Stimulated activated CD8-positive, alpha-beta memory T cell treated with anti-CD3 and anti-CD28 coated beads, Interleukin-4, amount 100 ng/mL, for 1 hour (primary cell): ENCODE results near the gene PCBD1.

ENCODE experiments used
- DNase-seq, 2 donors: peaks; one replicate each; pipeline ENCODE4 v3.0.0-alpha.2; 2020; ENCODE audit warnings: low read depth in 2 of 2, low spot score in 1 of 2

PCBD1 gene

DNA sequence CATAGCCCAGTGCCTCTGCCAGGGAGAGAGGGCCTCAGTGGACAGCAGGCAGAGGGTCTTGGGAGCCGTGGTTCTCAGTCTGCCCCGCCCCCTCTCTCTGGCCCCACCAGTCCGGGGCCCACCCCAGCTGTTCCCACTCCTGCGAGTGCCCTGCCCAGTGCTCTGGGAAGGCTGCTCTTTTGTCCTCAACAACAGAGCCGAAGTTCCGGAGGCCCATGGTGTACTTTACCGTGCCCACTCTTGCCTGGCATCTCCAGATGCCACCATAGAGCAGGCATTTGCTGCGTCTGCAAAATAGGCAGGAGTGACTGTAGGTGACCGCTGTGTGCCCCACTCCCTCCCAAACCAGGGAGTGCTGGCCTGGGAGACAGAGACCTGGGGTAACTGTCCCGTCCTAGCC lies 29.3 kb upstream of the PCBD1 start:
- no peak for DNase-seq

DNA sequence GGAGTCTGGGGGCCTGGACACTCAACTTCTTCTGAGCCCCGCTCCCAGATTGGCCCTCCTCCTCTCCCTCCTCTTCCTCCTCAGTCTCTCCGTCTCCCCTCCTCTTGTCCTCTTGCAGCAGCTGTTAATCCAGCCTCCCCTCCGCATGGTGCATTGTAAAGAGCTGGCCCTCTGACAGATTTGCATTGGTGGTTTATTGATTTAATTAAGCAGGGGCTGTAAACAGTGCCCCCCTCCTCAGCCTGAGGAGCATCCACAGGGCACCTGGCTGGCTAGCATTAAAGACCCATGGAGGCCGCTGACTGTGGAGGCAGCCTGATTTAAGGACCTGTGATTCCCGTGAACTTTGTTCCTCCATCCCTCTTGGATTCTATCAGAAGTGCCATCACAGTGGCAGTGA lies 28.9 kb upstream of the PCBD1 start:
- DNase-seq: no peak

DNA sequence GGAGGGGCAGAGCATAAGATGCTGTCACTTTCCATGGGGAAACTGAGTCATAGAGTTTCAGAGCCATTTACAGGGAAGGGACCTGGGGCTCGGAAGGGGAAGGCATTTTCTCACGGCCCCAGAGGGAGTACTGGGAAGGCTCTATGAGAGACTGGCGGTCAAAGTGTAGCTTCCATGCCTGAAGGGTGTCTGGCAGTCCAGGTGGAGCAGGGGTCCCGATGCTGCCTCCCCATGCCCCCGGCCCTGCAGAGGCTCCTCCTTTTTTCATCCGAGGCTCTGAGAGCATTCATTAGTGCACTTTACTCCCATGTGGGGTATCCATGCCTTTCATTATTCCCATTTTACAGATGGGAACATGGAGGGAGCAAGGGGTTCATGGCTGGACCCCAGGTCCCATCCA lies 27.9 kb upstream of the PCBD1 start:
- DNase-seq: no peak

DNA sequence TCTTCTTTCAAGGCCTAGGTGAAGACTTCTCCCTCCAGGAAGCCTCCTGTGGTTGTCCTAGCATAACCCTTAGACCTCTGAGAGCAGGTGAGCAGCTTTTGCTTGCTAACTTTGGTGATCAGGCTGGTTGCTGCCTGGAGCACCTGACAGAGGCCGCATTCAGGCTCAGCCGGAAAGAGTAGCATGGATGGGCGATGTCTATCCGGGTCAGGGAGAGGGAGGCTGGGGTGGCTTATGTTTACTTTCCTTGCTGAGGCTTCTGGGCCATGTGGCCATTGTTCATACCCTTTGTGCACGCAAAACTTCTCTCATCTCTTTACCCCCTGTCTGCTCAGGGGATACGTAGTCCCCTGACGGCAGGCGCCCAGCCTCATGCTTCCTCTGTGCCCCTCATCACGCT lies 27.4 kb upstream of the PCBD1 start:
- no peak for DNase-seq

DNA sequence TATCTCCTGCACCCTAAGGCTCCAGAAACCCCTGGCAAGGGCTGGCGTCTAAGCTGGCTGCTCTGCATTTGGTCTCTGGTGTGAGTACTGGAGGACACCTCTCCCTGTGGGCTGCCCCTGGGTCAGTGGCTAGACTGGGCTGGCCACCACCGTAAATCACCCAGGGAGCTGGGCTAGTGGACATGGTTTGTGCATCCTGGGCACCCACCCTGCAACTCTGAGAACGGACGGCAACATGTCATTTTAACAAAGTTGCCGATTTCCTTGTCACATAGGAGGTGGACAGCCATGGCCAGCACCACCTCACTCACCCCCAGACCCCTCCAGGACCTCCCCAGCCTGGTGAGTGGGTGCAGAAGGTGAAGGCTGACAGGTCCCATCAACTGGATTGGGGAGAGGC lies 26.8 kb upstream of the PCBD1 start:
- DNase-seq: no peak

DNA sequence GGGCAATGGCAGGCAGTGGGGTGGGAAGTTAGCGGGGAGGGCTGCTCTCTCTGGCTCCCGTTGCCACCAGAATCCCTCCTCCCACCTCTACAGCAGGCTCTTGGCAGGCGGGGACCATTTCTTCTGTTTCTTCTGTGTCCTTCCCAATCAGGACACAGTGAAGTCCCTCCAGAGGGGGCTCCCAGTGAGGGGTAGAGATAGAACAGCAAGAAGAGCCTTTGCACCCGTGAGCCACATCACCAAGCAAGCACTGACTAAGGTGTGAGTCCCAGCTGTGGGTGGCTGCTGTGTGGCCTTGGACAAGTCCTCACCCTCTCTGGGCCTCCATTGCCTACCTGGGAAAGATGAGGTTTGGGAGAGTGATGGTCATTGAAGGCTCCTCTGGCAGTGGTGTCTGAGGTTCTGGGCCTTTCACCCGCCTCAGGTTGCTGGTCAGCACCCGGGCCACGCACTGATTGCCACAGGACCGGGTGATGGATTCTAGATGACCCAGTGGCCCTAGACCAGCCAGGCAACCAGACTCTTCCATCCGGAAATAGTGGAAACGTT lies 26.0 kb upstream of the PCBD1 start:
- DNase-seq: no peak

DNA sequence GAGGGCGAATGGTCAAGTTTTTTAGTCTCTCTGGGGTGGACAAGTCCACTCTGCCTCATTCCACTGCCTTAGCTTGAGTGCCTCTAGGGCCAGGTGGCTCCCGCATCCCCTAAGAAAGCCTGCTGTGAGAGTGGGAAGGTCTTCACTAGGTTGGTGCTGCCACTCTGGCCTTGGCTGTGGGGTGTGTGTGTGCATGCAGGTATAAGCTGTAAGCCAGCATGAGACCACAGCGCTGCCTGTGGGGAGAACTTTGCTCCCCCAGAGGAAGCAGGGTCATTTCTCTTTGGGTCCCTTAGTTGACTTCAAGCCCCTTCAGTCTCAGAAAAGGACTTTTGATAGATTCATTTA lies 25.5 kb upstream of the PCBD1 start:
- DNase-seq: no peak

DNA sequence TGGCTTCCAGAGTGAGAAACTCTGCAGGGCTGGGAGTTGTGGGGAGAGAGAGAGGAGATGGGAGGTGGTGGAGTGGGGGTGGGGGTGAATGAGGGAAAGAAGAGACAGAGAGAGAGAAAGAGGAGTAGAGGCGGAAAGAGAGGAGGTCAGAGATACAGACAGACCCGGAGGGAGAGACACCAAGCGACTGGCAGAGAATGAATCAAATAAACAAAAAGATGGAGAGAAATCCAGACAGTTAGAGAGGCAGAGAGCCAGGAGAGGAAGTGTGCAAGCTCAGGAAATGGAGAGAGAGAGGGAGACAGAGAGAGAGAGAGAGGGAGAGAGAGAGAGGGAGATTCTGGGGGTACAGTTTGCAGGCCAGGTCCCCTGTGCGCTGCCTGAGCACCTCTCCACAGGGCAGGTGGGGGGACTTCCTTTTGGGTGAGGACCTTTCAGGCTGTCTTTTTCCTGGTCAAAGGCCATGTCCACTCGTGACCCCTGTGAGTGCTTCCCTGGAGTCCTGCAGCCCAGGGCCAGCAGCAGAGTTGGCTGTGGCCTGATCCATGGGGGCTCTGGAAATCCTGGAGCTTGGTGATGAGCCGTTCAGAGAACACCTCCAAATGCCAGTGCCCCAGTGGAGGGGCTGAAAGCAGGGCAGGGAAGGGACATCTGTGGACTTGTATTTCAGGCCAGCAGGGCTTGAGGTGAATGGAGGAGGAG lies 25.0 kb upstream of the PCBD1 start:
- no peak for DNase-seq

DNA sequence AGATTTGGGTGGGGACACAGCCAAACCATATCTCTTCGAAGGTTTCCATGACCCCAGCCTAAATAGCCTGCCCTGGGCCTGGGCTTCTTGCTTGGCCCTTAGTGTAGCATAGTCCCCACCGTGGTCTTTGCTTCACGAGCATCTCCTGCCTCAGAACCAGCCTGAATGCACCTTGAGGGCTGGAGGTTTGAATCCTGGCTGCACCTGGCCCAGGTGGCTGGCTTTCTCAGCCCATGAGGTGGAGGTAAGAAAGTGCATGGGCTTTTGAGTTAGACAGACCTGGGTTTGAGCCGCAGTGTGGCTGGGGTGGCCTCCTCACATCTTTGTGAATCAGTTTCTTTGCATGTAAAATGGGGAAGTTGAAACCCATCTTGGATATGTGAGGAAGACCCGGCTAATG lies 24.2 kb upstream of the PCBD1 start:
- DNase-seq: no peak

DNA sequence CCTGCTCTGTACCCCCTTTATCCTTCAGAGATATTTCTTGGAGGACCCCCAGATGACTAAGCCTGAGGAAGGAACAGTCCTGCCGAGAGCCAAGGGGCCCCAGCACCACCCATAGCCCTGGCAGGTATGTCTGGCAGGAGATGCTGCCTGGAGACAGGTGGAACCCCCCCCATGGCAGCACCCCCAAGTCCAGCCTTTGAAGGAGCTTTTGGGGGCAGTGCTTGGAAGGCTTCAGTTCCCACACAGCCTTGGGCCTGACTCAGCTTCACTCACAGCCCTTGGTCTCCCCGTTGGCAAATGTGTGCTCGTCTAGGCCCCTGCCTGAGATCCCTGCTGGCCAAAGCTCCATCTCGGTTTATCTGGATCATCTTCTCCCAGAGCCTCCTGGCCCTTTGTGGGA lies 23.0 kb upstream of the PCBD1 start:
- no peak for DNase-seq

DNA sequence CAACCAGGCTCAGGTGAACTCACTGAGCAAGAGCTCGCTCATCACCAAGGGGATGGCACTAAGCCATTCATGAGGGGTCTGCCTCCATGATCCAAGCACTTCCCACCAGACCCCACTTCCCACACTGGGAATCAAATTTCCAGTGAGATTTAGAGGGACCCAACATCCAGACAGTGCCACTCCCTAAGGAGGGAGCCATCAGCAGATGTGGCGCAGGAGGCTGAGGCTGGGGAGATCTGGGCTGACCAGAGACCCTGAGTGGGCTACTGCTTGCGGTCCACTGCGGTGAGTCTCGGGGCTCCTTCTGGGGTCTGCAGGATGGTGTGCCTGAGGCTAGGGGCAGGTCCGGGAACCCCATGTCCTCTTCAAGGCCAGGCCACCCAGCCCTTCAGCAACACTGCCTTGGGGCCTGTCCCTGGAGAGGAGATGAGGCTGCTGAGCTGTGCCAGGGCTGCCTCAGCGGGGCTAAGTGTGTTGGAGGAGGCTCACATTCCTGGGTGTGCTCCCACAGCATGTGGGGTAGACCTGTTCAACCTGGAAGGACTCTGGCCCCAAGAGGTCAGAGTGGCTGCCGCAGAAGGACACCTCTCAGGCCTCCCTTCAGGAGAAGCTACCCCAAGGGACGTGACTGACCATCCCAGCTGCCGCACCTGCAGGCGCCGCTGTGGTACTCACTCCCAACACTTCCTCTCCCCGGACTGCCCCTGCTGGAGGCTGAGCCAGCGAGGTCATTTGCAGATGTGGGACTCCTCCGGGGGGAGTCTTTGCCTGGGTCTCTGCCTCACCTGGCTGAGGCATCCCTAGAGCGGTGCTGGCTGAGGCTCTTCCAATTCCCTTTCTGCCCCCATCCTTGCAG lies 22.3 kb upstream of the PCBD1 start:
- DNase-seq: no peak

DNA sequence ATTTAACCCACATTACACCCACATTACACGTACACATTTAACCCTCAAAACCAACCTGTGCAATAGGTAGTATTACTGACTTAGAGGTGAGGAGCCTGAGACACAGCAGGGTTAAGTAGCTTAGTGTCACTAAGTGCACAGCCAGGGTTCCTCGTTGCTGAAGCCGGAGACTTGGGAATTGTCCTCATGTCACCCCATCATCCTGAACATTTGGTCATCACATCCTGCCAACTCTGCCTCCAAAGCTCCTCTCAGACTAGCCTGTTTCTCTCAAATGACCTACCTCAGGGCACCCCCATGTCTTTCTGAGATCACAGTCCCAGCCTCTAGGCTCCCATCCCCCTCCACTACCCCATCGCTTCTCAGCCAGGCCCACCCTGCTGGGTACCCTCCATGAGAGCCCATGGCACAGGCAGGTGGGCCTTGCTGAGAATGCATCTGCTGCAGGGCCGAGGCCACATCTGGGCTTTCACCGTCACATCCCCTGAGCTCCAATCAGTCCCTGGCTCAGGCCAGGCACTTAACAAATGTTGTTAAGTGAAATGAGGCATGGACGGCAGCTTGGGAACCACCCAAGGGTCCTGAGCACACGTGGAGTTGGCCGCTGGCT lies 21.1 kb upstream of the PCBD1 start:
- DNase-seq: no peak

DNA sequence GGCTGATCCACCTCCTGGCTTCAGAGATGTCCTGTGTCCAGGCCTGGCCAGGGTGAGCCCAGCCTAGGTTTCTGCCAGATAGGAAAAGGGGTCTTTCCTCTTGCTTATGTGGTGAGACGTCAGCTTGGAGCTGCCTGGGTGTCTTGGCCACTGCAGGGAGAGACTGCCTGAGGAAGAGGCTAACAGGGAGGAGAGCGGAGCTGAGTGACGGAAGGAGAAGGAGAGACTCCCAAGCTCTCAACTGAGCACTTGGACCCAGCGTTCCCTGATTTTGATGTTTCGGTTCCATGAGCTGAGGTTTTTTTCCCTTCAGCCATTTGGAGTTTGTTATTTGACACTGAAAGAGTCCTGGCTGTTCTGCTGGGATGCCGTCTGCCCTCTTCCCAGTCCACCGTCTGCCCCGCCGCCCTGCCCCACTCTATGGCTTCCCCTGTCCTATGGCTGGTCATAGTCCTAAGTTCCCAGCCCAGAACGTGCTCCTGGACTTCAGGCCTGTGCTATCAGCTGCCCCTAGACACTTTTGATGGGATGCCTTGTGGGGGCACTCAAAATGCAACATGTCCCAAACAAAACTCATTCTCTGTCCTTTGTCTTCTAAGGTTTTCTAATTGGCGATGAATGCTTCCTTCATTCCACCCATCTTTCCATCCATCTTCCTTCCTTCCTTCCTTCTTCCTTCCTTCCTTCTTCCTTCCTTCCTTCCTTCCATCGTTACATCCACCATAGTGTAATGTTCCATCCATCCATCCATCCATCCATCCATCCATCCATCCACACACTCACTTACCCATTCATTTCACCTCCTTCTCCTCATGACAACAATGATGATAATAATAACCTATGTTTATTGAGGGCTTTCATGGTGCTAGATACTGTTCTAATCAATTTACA lies 20.3 kb upstream of the PCBD1 start:
- no peak for DNase-seq

DNA sequence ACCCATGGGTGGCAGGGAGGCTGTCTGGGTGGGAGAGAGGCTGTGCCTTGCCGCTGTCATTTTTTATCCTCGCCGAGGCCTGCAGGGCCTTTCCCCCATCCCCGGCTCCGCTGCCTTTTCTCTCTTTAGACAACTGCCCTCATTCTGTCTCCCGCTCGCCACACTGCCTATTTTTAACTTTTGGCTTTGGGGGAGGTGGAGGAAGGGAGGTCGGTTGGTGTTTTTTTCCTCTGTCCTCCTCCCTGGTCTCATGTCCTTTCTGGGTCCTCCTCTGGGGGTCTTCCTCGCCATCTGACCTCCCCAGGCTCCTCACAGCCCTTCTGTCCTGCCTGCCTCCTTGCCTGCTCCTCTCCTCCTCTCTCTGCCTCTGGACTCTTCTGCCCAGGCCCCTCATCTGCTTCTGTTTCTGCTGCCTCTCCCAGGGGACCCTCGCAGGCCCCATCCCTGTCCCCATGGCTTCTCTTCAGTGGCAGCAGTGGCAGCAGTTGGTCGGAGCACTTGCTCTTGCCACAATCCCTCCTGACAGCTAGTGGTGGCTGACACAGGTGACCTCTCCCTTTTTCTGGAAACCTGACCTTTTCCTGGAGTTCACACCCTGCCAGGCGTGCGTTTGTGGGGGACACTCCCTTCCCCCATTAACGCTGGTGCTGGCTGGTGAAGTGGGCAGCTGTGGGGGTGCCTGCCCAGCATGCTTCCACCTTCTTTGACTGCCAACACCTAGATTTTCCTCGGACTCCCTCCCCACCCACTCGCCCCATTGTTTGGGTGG lies 19.5 kb upstream of the PCBD1 start:
- no peak for DNase-seq

DNA sequence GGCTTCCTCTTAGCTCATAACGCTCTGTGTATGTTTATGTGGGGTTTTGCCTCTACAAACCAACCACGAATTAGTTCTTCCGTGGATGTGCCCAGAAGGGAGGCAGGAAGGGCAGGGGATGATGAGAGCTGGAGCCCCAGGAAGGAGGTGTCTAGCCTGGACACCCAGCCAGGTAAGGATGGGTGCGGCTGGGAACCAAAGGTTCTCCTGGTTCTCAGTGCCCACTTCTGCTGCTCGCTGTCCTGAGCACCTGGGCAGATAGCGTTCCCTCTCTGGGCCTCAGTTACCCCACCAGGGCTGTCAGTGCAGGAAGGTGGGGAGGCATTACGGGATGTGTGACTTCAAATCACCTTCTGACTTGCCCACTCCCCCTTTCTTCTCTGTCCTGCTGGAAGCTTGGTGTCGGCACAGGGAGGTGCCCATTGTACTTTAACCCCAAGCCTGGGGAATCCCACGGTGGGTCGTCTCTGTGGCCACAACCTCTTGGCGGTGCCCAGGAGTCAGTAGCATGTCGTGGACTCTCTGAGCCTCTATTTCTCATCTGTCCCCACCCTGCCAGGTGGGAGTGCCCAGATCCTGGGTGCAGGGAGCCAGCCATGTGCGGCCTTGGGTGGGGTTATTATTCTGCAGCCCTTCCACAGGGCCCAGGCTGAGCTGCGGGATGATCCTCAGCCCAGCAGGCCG lies 18.7 kb upstream of the PCBD1 start:
- DNase-seq: no peak

DNA sequence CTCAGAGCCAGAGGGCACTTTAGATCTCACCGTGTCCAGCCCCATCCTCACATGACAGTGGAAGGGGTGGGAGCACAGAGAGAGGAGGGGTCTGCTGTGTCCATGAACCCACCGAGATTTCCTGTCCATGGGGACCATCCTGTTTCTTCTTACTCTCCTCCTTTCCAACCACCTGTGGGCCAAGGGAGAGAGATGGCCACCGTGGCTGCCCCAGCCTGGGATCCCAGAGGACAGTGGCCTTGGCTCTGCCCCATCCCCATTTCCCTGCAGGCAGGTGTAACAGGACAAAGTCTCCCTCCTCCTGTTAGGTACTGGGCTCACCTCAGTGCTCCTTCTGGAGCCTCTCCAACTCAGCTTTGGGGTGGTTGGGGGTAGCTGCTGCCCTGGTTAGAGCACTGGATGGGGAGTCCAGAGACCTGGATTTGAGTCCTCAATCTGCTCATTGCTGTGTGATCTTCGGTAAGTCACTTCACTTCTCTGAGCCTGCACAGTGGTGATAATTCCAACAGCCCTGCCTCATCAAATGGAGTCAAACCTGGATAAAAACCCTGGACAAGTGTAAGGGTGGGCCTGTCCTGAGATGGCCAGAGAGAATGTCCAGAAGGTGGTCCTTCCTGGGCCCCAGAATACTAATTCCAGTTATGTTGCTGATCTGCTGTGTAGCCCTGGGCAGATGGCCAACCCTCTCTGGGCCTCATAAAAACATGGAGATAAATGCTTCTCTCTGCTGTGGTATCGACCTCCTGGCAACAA lies 17.8 kb upstream of the PCBD1 start:
- no peak for DNase-seq

DNA sequence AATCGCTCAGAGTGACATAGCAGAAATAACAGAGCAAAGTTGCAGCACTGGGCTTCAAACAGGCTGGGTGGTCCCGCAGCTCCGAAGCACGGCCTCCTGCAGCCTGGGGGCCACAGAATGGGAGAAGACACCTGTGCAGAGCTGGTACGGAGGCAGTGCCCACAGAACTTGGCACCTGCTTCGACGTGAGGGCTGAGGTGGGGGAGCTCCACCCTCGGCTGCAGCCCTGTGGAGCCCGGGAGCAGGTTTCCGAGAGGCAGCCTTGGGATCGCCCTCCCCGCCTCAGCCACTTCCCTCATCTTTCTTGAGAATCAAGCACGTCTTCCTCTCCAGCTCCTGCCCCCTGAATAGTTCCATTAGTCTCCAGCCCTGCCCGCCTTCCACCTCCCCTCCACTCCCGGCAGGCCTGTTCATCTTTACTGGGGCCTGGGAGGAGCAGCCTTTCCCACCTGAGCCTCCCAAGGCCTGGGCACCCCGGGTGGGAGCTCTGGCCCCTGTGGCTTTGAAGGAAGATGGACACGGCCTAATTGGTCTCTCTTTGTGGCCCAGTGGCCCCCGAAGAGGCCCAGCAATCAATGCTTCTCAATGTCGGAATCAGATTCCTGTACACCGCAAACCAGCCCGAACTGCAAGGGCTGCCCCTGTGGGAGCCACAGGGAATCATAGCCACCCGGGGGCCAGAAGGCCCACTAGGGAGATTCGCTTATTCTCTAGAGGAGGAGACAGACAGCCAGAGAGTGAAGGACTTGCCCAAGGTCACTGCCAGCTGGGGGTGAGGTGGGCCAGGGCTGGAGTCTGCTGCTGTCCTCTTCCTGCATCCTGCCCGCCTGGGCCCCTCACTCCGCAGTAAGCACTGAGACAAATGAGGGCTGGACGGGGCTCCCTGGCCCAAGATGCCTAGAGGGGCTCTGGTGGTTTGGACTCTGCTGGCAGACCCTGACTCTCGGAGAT lies 17.0 kb upstream of the PCBD1 start:
- no peak for DNase-seq
